HG02588 (cell line): ENCODE data around the gene GOLT1B.
"Not testable (repeated sequence)": the region's sequence is repeated elsewhere in the genome, so short reads cannot be mapped to it uniquely, and the experiment has no call there.

Experiments
- ATAC-seq: cut with Tn5 transposase; IDR thresholded peaks from one replicate; pipeline ENCODE4 v1.9.1; 2021; ENCODE audit warnings: mild to moderate bottlenecking, moderate library complexity; ENCODE audit not compliant: unreplicated experiment

The GOLT1B gene, protein sequence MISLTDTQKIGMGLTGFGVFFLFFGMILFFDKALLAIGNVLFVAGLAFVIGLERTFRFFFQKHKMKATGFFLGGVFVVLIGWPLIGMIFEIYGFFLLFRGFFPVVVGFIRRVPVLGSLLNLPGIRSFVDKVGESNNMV

DNA sequence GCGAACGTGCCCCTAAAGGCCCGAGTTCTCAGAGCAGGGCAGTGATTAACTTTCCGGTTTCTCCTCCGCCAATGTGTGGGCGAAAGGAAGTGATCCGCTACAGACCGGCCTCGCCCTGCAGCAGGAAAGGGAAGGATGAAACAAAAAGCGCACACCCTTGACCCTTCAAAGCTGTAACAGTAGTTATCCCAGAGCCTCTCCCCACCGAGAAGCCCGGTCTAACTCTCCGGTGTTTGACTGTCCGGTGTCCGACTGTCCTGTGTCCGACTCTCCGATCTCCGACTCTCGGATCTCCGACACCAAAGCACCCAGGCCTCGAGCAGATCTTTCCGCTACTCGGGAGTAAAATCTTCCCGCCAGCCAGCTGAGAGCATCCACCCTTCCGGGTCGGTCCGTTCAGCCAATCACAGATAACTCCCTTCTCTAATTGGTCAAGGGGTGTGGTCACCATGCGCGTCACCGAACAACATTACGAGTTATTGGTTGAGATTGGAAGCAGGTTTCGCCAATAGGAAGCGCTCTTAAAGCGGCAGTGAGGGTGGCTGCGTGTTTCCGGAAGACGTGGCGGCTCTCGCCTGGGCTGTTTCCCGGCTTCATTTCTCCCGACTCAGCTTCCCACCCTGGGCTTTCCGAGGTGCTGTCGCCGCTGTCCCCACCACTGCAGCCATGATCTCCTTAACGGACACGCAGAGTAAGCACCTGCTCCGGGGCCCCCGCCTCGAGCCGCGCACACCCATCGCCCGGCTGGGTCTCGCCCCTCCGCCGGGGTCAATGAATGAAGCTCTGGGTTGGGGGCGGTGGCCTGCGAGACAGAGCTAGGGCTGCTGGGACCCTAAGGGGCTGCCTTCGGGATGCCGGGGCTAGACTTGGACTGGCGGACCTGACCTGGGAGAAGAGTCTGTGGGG lies at the start of gene GOLT1B, which contains the start of gene RECQL:
Gene GOLT1B, plus strand, starts transcription at position 532 of the 906 bp plus-strand sequence. Its CDS starts 135 bp downstream, at position 667.
Gene RECQL, minus strand, starts transcription at position 378 of the 906 bp plus-strand sequence. CDS start 2,065 bp downstream, outside the sequence.
- ATAC-seq: peak; percentile 99

DNA sequence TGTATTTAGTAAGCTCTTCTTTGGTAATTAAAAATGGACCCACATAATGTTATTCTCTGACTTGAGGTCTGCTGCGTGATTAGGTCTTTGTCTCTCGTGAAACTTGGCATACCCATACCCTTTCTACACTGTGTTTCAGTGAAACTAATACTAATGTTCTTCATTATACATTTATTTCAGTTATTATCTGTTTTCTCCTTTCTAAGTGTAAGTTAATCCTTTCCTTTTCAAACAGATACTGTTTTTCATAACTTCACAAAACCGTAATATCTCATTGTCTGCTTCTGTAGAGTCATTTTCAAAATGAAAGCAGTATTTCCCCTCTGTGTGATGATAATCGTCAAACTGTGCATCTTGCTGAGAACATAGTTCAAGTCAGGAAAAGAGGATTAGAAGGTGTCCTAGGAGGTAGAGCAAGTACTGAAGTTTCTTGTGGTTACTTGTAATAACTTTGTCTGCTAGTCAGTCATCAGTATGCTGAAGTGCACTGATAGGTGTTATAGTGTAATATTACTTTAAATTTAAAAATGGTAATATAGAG lies 48.2 kb upstream of the GOLT1B start:
- no peak for ATAC-seq

DNA sequence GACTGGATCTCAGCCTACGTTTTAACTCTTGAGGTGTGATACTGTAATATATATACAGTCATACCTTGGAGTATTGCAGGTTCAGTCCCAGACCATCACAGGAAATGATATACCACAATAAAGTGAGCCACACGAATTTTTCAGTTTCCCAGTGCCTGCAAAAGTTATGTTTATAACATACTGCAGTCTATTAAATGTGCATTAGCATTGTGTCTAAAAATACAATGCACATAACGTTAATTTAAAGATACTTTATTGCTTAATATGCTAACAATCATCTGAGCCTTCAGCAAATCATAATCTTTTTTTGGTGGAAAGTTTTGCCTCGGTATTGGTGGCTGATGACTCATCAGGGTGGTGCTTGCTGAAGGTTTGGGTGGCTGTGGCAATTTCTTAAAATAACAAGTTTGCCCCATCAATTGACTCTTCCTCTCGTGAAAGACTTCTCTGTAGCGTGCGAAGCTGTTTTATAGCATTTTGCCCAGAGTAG lies 45.3 kb upstream of the GOLT1B start:
- no peak for ATAC-seq

DNA sequence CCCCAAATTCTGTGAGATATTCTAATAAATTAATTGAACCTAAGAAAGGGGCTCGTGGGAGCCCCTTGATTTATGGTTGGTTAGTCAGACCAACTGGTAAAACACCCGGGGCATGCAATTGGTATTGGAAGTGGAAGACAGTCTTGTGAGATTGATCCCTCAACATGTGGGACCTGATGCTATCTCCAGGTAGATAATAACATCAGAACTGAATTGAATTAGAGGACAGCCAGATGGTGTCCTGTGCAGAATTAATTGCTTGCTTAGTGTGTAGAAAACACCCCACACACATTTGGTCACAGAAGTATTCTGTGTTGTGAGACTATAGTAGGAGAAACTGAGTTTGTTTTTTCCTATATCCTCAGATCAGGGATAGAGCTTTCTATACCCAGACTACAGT lies 42.1 kb upstream of the GOLT1B start:
- ATAC-seq: no peak

DNA sequence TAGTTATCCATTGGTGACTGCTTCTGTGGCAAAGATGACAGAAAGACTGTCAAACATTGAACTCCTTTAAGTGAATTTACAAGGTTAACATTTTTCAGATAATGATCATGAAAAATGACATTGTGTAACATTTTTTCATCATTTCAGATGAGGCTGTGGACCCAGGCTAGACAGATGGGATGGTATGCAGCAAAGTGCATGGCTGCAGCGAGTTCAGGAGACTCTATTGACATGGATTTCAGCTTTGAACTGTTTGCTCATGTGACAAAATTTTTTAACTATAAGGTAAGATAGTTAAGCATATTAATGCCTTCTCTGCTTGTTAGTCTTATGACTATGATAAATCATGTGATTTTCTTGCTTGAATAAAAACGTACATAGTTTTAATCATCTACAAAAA lies 34.3 kb upstream of the GOLT1B start:
- ATAC-seq: not testable (repeated sequence)

DNA sequence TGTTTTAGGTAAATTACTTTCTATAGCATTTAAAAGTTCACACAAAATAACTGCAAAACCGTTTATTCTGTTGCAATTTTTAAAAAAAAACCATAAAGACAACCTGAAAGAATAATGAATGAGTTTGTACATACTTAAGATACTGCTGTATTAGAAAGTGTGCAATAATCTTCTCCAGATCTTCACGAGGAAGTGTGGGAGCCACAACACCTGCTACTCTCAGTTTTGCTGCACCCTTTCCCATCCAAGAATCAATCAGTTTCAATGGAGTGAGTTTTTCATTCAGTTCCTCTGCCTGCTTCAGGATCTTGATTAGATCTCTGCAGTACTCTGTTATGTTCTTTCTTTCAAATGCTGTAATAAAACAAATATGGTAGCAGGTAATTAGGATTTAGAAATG lies 30.3 kb upstream of the GOLT1B start:
- ATAC-seq: no peak

DNA sequence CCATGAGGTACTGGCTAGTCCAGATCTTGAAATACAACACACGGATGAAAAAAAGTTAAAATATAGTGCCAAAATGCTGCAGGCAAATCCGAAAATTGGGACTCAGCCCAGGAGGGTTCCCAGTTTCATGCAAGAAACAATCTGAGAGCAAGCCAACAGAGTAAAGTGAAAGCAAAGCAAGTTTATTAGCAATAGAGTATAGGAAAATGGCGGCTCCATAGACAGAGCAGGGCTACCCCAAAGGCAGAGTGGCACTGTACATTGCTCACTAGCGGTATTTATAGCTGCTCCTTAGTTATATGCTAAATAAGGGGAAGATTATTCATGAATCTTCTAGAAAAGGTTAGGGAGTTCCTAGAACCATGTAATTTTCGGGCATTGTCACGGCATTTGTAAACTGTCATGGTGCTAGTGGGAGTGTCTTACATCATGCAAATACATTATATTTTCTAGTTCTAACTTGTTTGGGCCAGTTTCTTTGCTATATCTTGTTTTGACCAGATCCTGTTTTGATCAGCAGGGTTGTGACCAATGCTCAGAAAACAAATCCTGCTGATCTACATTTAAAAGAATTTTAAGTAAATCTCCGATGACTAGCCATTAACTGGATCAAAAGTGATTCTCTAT lies 29.3 kb upstream of the GOLT1B start:
- ATAC-seq: no peak

DNA sequence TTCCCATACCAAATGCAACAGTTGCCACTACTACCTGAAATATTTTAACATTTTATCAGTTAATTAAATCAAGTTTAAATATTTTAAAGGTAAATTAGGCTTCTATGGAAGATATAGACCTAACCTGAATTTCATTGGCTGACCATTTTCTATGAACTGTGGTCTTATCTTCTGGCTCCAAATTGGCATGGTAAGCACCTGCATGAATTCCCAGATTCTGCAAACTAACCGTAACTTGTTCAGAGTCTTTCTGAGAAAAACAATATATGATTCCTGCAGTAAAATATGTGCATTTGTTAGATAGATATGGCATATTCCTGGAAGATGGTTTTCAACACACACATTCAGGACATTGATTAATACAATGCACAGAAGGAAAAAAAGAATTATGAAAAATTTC lies 26.0 kb upstream of the GOLT1B start:
- no peak for ATAC-seq

DNA sequence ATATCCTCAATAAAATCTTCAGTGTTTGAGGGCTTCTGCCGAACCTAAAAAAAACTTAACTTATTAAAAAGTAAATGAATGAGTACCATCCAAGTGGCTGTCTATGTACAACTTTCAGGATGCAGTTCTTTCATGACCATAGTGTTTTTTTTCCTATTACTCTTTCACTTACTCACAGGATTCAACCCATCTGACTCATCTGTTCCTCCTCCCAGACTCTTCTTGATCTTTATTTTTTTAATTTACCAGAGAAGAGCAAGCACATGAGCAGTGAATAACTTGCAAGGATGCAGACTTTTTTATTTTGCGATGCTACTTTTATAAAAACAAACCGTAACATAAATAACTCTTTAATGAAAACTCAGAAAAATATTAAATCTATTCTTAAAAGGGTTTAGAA lies 24.6 kb upstream of the GOLT1B start:
- ATAC-seq: no peak

DNA sequence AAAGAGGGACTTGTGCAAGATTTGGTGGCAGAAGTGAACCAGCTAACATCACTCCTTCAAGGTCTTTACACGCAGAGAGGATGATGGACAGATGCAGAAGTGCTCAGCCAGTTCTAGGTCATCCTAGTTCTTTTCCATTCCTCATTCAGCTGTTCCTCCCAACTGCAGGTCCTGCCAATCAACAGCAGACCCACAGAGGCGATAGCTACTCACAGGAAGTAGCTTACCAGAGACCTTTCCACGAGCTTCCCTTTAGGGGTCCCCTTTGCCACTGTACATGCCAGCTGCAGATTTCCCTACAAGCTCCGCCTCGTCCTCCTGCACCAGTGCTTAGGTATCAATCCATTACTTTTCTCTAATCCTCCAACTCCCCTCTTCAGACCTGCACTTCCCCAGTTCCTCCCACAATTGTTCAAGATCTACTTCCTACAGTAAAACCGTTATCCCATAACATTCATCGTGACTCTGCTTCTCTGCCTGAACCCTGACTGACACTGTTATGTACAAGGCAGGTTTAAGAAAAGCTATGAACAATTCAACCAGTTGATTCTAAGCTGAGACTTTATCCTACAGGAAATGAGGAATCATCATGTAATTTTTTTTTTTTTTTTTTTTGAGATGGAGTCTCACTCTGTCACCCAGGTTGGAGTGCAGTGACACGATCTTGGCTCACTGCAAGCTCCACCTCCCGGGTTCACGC lies 22.7 kb upstream of the GOLT1B start:
- no peak for ATAC-seq

DNA sequence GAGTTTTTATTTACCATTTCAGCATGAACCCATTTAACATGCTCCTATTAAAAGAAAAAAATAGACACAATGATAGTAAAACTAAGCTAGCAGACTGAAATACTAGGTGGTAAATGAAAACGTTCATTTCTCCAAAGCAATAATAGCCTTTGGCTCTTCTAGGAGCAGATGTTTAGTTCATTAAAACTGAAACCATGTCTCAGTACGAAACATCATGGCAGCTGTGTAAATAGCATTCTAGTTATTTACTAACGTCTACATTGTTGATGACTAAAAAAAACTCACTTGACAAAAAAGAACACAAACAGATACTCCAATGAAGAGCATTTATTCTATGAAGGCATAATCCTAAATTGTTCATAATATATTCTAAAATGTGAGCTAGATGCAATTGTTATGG lies 18.1 kb upstream of the GOLT1B start:
- no peak for ATAC-seq

DNA sequence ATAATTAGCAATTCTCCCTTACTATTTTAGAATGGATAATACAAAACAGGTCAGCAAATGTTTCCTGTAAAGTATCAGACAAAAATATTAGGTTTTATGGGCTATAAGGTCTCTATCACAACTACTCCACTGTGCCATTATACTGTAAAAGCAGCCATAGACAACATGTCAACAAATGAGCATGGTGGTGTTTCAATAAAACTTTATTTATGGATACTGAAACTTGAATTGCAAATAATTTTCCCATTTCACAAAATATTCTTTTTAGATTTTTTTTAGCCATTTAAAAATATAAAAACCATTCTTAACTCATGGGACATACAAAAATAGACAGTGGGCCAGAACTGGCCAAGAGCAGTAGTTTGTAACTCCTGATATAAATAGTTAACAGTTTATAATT lies 15.6 kb upstream of the GOLT1B start:
- ATAC-seq: no peak

DNA sequence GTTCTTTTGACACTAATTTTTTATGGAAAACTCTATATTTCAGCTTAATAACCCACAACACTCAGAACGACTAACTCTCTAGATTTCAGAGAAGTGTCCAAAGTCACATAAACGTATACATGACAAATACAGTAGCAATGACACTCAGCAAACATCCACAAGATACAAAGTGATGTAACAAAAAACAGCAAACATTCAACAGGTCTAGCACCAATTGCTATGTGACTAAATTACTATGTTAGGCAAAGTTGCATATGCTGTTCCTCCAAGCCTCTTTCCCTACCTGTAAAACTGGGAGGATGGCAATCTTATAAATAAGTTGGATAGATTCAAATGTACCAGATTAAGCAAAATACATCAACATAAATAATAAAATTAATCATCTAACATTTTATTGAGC lies 1.8 kb upstream of the GOLT1B start:
- no peak for ATAC-seq

DNA sequence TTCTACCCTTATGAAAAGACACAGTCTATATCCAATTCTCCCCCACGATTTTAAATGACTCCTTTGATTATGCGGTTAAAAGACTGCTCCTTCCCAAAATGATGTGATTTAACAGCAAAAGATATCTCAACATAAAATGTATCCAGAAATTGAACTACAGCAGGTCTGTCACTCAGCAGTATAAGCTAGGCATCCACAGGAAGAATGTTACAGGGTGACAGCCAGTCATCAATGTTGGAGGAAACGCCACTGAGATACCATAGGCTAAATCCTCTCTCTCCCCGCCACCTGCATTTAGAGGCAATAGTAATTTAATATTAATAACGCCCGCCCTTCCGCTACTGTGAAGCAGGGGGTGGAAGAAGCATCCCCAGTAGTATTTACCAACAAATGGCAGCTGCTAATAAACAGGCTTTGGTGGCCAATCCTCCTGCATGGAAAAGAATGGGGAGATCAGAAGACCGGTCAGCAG lies 767 bp upstream of the GOLT1B start:
- ATAC-seq: no peak

DNA sequence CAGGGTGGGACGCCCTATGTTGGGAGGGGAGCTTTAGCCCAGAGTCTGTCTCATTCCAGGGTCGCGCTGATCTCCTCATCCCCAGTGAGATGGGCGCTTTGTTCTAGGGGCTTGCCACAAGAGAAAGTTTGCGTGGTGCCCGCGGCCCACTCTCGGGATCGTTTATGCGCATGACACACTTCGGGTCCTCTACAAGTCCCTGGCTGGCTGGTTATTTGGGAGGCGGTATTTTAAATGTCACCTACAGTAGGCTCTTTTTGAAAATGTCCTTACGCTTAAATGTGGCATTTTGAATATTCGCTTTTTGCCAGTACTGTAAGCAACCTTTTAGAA lies 541 bp downstream of the GOLT1B start:
- peak; percentile 1 for ATAC-seq

DNA sequence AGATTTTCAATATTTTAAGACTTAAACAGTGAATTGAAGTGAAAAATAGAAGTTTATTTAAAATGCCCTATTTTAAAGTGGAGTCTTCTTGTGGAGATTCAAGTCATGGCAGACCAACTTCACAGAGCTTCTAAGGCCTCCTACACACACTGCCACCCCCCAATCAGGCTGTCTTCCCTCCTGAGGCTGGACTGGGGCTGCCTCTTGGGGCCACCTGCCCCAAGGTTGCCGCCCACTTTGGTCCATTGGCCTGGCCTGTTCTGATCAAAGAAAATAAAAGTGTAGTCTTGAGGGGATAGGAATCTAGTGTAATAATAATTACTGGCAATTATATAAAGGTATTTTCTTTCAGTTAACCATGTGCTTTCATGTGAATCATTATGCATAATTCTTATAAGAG lies 1.3 kb downstream of the GOLT1B start:
- ATAC-seq: no peak

DNA sequence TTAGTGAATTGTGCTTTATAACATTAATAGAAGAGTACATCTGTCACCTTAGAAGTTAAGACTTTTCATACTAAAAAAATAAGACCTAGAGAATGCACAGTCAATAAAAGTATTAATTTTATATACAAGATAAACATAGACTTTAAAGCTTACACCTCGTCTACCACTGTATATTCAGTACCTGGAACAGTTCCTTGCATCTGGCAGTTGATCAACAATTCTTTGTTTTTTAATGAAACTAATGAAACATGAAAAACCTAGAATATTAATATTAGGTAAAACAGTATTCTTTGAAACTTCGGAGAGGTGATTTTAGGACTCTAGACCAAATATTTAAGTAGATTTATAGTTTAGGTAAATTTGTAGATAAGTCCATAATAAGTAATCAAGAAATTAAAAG lies 4.3 kb downstream of the GOLT1B start:
- ATAC-seq: no peak

DNA sequence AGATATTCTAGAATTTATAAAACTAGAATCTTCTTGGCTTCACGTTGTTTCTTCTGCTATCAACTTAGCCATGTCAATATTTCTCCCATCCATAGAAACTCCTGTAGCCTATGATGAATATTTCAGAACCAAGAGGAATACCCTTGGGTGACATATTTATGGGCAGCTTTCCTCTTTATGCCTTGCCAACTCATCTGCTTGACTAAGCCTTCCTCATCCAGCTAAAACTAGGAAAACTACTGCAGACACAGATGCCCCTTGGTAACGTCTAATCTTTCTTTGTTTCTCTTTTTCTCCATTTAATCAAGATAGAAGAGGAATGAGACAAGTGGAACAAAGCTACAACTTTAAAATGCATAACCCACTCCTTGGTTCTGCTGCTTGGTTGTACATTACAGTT lies 6.3 kb downstream of the GOLT1B start:
- no peak for ATAC-seq

DNA sequence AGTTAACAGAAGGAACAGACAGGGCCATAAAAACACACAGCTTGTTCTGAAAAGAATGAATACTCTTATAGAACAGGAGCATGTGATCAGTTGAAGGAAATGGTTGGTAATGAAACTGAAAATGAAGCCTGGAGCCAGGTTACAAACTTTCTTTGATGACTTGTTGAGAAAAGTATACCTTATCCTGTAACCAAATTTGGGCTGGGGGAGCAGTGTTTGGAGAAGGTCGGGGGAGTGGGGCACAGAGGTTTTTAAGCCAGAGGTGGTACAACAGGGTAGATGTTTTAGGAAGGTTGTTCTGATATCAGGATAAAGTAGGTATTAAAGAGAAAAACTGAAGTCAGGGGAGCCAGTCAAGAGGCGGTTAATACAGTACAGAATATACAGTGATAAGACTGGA lies 8.2 kb downstream of the GOLT1B start:
- ATAC-seq: peak; percentile 91

DNA sequence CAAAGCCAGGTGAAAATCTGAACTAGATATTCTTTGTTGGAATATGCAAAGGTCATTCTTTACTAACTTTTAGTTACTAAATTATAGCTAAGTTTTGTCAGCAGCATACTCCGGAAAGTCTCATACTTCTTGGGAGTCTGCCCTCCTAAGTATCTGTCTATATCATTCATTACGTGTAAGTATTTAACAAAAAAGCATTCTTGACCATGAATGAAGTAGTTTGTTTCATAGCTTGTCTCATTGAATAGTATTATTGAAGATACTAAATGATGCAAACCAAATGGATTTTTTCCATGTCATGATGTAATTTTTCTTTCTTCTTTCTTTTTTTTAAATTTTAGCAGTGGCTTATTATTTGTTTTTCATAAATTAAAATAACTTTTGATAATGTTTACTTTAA lies 14.7 kb downstream of the GOLT1B start:
- no peak for ATAC-seq

DNA sequence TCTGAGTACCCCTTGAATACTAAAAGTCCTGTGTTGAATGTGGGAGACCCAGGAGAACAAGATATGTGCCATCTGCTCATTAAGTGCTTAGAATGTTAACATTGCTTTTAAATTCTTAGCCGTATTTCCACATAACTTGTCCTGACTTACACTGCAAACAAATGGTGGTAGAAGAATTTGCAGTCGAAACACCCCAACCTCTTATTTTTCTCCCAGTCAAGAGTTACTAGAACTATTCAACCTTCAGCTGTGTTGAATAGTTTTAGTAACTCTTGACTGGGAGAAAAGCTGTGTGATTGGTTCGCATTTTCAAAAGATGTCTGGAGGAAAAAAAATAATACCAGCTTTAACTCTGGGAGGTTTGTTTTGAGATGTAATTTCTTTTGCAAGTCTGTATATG lies 16.9 kb downstream of the GOLT1B start:
- ATAC-seq: no peak
